ENCODE results near the gene RECQL5. TPM values are rescaled to one million over a fixed set of nuclear protein-coding genes. Genes with fewer than 3 reads are reported as not detected.
"Not testable (repeated sequence)": the region's sequence is repeated elsewhere in the genome, so short reads cannot be mapped to it uniquely, and the experiment has no call there.

RECQL5 gene
- total RNA-seq, 1 donor from 2014 or later: 22.7 TPM

DNA sequence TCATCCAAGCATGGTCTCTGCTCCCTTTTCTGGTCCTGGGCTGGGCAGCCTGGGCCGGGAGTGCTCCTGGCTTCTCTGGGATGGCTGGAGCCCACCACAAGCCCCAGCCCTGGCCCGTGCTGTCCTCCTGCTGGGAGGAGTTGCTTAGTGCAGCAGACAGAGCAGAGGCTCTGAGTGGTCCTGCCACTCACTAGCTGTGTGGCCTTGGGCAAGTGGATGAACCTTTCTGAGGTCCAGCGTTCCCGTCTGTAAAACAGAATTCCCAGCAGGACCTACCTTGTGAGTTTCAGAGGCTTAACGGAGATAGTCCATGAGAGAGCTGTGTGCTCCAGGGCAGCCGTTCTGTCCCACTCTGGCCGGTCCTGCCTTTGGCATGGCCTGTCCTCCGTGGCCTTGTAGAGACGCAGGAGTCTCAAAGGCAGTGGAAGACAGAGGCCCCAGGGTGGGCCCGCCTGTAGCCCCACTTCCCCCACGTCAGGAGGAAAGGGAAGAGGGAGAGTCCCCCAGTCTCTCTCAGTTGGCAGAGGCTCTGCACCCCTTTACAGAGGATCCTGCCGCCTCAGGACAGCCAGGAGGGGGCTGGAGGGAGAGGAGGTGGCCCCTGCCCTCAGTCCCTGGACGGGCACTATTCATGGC is 71.6 kb downstream of the RECQL5 start:
- Histone ChIP-seq H3K9me3 (ENCODE audit: low read depth) (no peaks in the 10 kb centered on the region), H3K9ac (no peak overlapping the region), H3K79me2 (ENCODE audit: low read depth) (no peaks in the 10 kb centered on the region), H3K4me3 (no peak overlapping the region), H3K27ac (no peak overlapping the region), H3K4me1 (no peaks in the 10 kb centered on the region), H3K27me3 (peaks cover 2% of the 10 kb centered on the region), H3K4me2 (no peak overlapping the region), H4K20me1 (ENCODE audit: low read depth) (no peaks in the 10 kb centered on the region), H3F3A (ENCODE audit: low read depth) (no peaks in the 10 kb centered on the region), H2AFZ (replicated peaks) (no peak overlapping the region), H3K36me3 (no peaks in the 10 kb centered on the region)
- H3K36me3 Mint-ChIP-seq: no peaks in the 10 kb centered on the region
- DNase-seq (ENCODE audit: low spot score): no peak
- no peaks in the 10 kb centered on the region for H3K9me3 Mint-ChIP-seq
- H3K27me3 Mint-ChIP-seq (ENCODE audit: insufficient read depth, low read depth): peaks cover 8% of the 10 kb centered on the region
- H3K4me1 Mint-ChIP-seq: peaks cover 4% of the 10 kb centered on the region
- no peak for TF ChIP-seq EZH2 (IDR thresholded peaks at IDR 0.05)
- no peak for TF ChIP-seq EZH2phosphoT487 (IDR thresholded peaks at IDR 0.05)
- TF ChIP-seq, protein P1, sequence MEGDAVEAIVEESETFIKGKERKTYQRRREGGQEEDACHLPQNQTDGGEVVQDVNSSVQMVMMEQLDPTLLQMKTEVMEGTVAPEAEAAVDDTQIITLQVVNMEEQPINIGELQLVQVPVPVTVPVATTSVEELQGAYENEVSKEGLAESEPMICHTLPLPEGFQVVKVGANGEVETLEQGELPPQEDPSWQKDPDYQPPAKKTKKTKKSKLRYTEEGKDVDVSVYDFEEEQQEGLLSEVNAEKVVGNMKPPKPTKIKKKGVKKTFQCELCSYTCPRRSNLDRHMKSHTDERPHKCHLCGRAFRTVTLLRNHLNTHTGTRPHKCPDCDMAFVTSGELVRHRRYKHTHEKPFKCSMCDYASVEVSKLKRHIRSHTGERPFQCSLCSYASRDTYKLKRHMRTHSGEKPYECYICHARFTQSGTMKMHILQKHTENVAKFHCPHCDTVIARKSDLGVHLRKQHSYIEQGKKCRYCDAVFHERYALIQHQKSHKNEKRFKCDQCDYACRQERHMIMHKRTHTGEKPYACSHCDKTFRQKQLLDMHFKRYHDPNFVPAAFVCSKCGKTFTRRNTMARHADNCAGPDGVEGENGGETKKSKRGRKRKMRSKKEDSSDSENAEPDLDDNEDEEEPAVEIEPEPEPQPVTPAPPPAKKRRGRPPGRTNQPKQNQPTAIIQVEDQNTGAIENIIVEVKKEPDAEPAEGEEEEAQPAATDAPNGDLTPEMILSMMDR (IDR thresholded peaks at IDR 0.05): no peak
- no peak overlapping the region for H3K27ac Mint-ChIP-seq
- H3K4me3 Mint-ChIP-seq: no peak overlapping the region

DNA sequence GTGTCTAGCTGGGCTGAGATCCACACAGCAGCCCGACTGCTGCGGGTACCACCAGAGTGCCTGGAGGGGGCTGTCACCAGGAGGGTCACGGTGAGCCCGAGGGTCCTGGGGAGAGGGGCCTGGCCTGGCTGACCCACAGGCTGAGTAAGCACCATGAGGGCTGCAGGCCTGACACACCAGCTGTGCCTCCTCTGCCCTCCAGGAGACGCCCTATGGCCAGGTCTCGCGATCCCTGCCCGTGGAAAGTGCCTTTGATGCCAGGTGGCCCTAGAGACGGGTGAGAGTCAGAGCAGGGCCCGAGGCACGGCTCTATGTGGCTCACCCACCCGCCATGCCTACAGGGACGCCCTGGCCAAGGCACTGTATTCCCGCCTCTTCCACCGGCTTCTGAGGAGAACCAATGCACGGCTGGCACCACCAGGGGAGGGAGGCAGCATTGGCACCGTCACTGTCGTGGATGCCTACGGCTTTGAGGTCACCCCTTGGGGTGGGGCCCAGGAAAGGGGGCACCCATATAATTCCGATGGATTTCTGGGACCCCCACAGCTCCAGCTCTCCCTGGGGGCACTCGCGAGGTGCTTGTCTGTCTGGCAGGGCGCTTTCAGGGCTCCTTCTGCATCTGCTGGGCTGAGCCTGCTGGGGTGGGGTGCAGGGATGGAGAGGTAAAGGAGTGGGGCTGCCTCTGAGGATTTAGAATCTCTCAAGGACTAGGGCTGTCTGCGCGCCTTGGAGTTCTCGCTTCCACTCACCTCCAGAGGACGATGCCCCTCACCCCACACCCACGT is 72.3 kb downstream of the RECQL5 start:
- H3K4me1 ChIP-seq: no peaks in the 10 kb centered on the region

GRCh38 chr17:75593430-75593829 is 73.5 kb downstream of the RECQL5 start:
- H3F3A ChIP-seq (ENCODE audit: low read depth); H3K9me3 ChIP-seq (ENCODE audit: low read depth); H3K36me3 ChIP-seq; H3K27ac ChIP-seq; H3K4me1 ChIP-seq; H3K4me3 ChIP-seq; H3K4me2 ChIP-seq; H2AFZ ChIP-seq (replicated peaks); H3K36me3 Mint-ChIP-seq; H3K4me3 Mint-ChIP-seq; H3K9ac ChIP-seq; DNase-seq (ENCODE audit: low spot score); H4K20me1 ChIP-seq (ENCODE audit: low read depth); H3K4me1 Mint-ChIP-seq; H3K9me3 Mint-ChIP-seq; H3K27ac Mint-ChIP-seq; H3K79me2 ChIP-seq (ENCODE audit: low read depth): not testable (repeated sequence)
- H3K27me3 Mint-ChIP-seq (ENCODE audit: insufficient read depth, low read depth): peaks cover 10% of the 10 kb centered on the region
- H3K27me3 ChIP-seq: peaks cover 18% of the 10 kb centered on the region

More for the DNA sequence above, 72.3 kb downstream of the RECQL5 start:
- H3K27me3 ChIP-seq: peaks cover 10% of the 10 kb centered on the region
- no peak overlapping the region for H3K4me2 ChIP-seq
- Mint-ChIP-seq H3K36me3 (no peaks in the 10 kb centered on the region), H3K4me1 (peaks cover 4% of the 10 kb centered on the region), H3K27ac (no peak overlapping the region), H3K27me3 (ENCODE audit: insufficient read depth, low read depth) (peaks cover 9% of the 10 kb centered on the region), H3K4me3 (no peak overlapping the region), H3K9me3 (no peaks in the 10 kb centered on the region)
- no peak for TF ChIP-seq EZH2phosphoT487 (IDR thresholded peaks at IDR 0.05)
- TF ChIP-seq, protein P1 (IDR thresholded peaks at IDR 0.05): no peak
- no peak for TF ChIP-seq EZH2 (IDR thresholded peaks at IDR 0.05)
- H3K36me3 ChIP-seq: no peaks in the 10 kb centered on the region
- H3K79me2 ChIP-seq (ENCODE audit: low read depth): no peaks in the 10 kb centered on the region
- no peak overlapping the region for H2AFZ ChIP-seq (replicated peaks)
- H3K9ac ChIP-seq: no peak overlapping the region
- H3K4me3 ChIP-seq: no peak overlapping the region
- no peak for DNase-seq (ENCODE audit: low spot score)
- no peaks in the 10 kb centered on the region for H4K20me1 ChIP-seq (ENCODE audit: low read depth)
- H3F3A ChIP-seq (ENCODE audit: low read depth): no peaks in the 10 kb centered on the region
- H3K9me3 ChIP-seq (ENCODE audit: low read depth): no peaks in the 10 kb centered on the region
- H3K27ac ChIP-seq: no peak overlapping the region

Data from neural progenitor cell (in vitro differentiated cells).